ENCODE data around the gene SLC25A39. TPM values are rescaled to one million over a fixed set of nuclear protein-coding genes. Genes with fewer than 3 reads are reported as not detected.
A peak's percentile ranks its signal among the peaks of the same experiment; 100 is the strongest.

The SLC25A39 gene
- total and polyA plus RNA-seq, 9 of the 15 experiments (the other 6 are each of a cell fraction or from before 2014, with no cell fraction given) = 4.8 to 267 (median 140) TPM

- Histone ChIP-seq H3K4me3 (no peak overlapping the region), H3K4me2 (ENCODE audit: insufficient read depth, low read length) (no peak overlapping the region), H3K79me2 (ENCODE audit: control insufficient read depth, insufficient read depth, low read length) (no peaks in the 10 kb centered on the region), H3K27me3 (ENCODE audit: control insufficient read depth in 2 of 2, insufficient read depth in 2 of 2, low read length in 2 of 2) (no peaks in the 10 kb centered on the region; a peak in 1 of 5 replicates), H3K27ac (ENCODE audit: extremely low read depth, low read depth, low read length) (no peak overlapping the region), H3K9ac (ENCODE audit: insufficient read depth in 1 of 2, low read depth in 2 of 2, low read length in 2 of 2) (peak overlapping the region in 1 of 2 experiments; percentile 63; a peak in 1 of 4 replicates), H3K36me3 (ENCODE audit: control insufficient read depth, insufficient read depth, low read length) (no peaks in the 10 kb centered on the region), H4K20me1 (replicated peaks; ENCODE audit: control insufficient read depth, insufficient read depth, low read length) (0 out of 2 replicates have a peak, but pooled peaks cover 4% of the 10 kb centered on the region), H3K9me1 (ENCODE audit: control insufficient read depth, insufficient read depth, low read length) (no peaks in the 10 kb centered on the region), H3K4me1 (replicated peaks in 1 of 2; ENCODE audit: control insufficient read depth in 2 of 2, insufficient read depth in 2 of 2, low read length in 2 of 2) (peaks cover 14 to 26% of the 10 kb centered on the region in 2 experiments; a peak in 3 of 5 replicates), H2AFZ (ENCODE audit: low read depth, low read length) (no peak overlapping the region), H3K9me3 (replicated peaks; ENCODE audit: control insufficient read depth, insufficient read depth, low read depth, low read length) (no peaks in the 10 kb centered on the region)
- in situ Hi-C loops (cut with MboI) (loop anchor here (25.0 kb wide), 1 partner anchor 406 kb away; the partner anchor contains the start of gene PPY), intact Hi-C loops (cut with micrococcal nuclease) (no loop called here)
- DNase-seq (ENCODE audit: extremely low read depth in 1 of 4, low spot score in 3 of 4) (no peak), ATAC-seq (no peak), FAIRE-seq (no peak)
- ChIA-PET CTCF (ENCODE audit: low intra/inter-chr PET ratio) (no interaction called here), POLR2A (interaction anchor here (0.7 to 2.7 kb wide), 4 partner anchors 8 to 97 kb away, joined by 3 to 8 read pairs (median 3); no protein-coding TSS in a partner anchor)
- BruUV-seq (replicated peaks) = no TSS peak
- WGBS (ENCODE audit: insufficient coverage, low coverage, missing lambda C conversion rate) = 27% methylated on average over 11 of the region's 11 CpGs
- TF ChIP-seq ZNF174 (CRISPR knock-in tag; IDR thresholded peaks at IDR 0.05) (no peak), MEF2A (IDR thresholded peaks at IDR 0.05; ENCODE audit: control insufficient read depth, low read depth, low read length) (no peak), ZNF766 (CRISPR knock-in tag; conservative IDR thresholded peaks at IDR 0.05) (no peak), REST (IDR thresholded peaks at IDR 0.05; ENCODE audit: borderline replicate concordance) (no peak), REST (CRISPR knock-in tag; IDR thresholded peaks at IDR 0.05; ENCODE audit: low read depth) (no peak), TAF15 (IDR thresholded peaks at IDR 0.05; ENCODE audit: low read depth, low read length) (no peak), WHSC1 (IDR thresholded peaks at IDR 0.05; ENCODE audit: low read length) (no peak), HMGN3 (IDR thresholded peaks at IDR 0.05; ENCODE audit: borderline replicate concordance, extremely low read depth, insufficient read length, low read depth, low read length) (no peak), IFI16 (CRISPR knock-in tag; IDR thresholded peaks at IDR 0.05) (no peak), NR0B1 (IDR thresholded peaks at IDR 0.05; ENCODE audit: partially characterized antibody) (no peak), RBM17 (IDR thresholded peaks at IDR 0.05; ENCODE audit: borderline replicate concordance, low read depth, low read length) (no peak), ZNF23 (CRISPR knock-in tag; IDR thresholded peaks at IDR 0.05) (no peak)
Observed at GRCh38 chr17:44343510-44344209, 19.0 kb upstream of the SLC25A39 start.
